Loucy (cell line): Measurements from ENCODE around the gene DSG1.

ENCODE experiments used
- CTCF ChIP-seq: fragments of 200-600 bp; sonication (generic); conservative IDR thresholded peaks from 2 replicates; pipeline ENCODE4 v1.5.1; 2014; ENCODE audit warnings: mild to moderate bottlenecking, antibody characterized with exemption, low read length
- EZH2phosphoT487 ChIP-seq: fragments of 200-600 bp; IDR thresholded peaks from 2 replicates; pipeline ENCODE4 v1.6.1; 2018; ENCODE audit warnings: antibody characterized with exemption, mild to moderate bottlenecking, moderate library complexity, borderline replicate concordance

GRCh38 chr18:31302991-31303390, 15.0 kb upstream of the DSG1 start:
- TF ChIP-seq CTCF (no peak), EZH2phosphoT487 (no peak)
